IPS-15b (cell line): ENCODE results near the gene IGSF8.
A peak's percentile ranks its signal among the peaks of the same experiment; 100 is the strongest.

Experiments
- H3K27me3 ChIP-seq: one replicate; pipeline ENCODE4 v1.6.1; 2013; ENCODE audit warnings: low read length; ENCODE audit not compliant: control insufficient read depth, insufficient read depth
- H3K36me3 ChIP-seq: one replicate; pipeline ENCODE4 v1.6.1; 2013; ENCODE audit warnings: low read length; ENCODE audit not compliant: control insufficient read depth, insufficient read depth
- H3K4me1 ChIP-seq: one replicate; pipeline ENCODE4 v1.6.1; 2013; ENCODE audit warnings: mild to moderate bottlenecking, low read length; ENCODE audit not compliant: control insufficient read depth, insufficient read depth
- H3K4me3 ChIP-seq: one replicate; pipeline ENCODE4 v1.5.1; 2013; ENCODE audit warnings: low read depth, low read length
- H3K9ac ChIP-seq: one replicate; pipeline ENCODE4 v1.6.1; 2013; ENCODE audit warnings: low read depth, mild to moderate bottlenecking, low read length
- H3K9me3 ChIP-seq: one replicate; pipeline ENCODE4 v1.6.1; 2013; ENCODE audit warnings: mild to moderate bottlenecking, low read length; ENCODE audit not compliant: control insufficient read depth, insufficient read depth

IGSF8 gene

GRCh38 chr1:160080381-160081100 lies 17.9 kb downstream of the IGSF8 start:
- no peaks in the 10 kb centered on the region for H3K36me3 ChIP-seq
- no peak overlapping the region for H3K9ac ChIP-seq
- no peaks in the 10 kb centered on the region for H3K9me3 ChIP-seq
- H3K27me3 ChIP-seq, result peaks cover 56% of the 10 kb centered on the region
- H3K4me3 ChIP-seq, result no peak overlapping the region
- H3K4me1 ChIP-seq, result no peaks in the 10 kb centered on the region

GRCh38 chr1:160079448-160079847 lies 19.0 kb downstream of the IGSF8 start:
- Histone ChIP-seq H3K9me3 (no peaks in the 10 kb centered on the region), H3K4me3 (no peak overlapping the region), H3K4me1 (no peaks in the 10 kb centered on the region), H3K9ac (no peak overlapping the region), H3K27me3 (peaks cover 52% of the 10 kb centered on the region), H3K36me3 (no peaks in the 10 kb centered on the region)

GRCh38 chr1:160078512-160079195 lies 19.8 kb downstream of the IGSF8 start:
- no peaks in the 10 kb centered on the region for H3K9me3 ChIP-seq
- H3K27me3 ChIP-seq, result peaks cover 48% of the 10 kb centered on the region
- H3K9ac ChIP-seq, result no peak overlapping the region
- no peak overlapping the region for H3K4me3 ChIP-seq
- H3K36me3 ChIP-seq, result no peaks in the 10 kb centered on the region
- H3K4me1 ChIP-seq, result no peaks in the 10 kb centered on the region

- H3K36me3 ChIP-seq, result no peaks in the 10 kb centered on the region
- no peak overlapping the region for H3K4me3 ChIP-seq
- H3K9me3 ChIP-seq, result no peaks in the 10 kb centered on the region
- H3K27me3 ChIP-seq, result peaks cover 43% of the 10 kb centered on the region
- H3K9ac ChIP-seq, result no peak overlapping the region
- no peaks in the 10 kb centered on the region for H3K4me1 ChIP-seq
Observed at GRCh38 chr1:160077486-160077885, 20.9 kb downstream of the IGSF8 start.

GRCh38 chr1:160076295-160076694 lies 22.1 kb downstream of the IGSF8 start:
- H3K4me3 ChIP-seq, result no peak overlapping the region
- no peak overlapping the region for H3K9ac ChIP-seq
- no peaks in the 10 kb centered on the region for H3K9me3 ChIP-seq
- peaks cover 42% of the 10 kb centered on the region for H3K27me3 ChIP-seq
- H3K4me1 ChIP-seq, result no peaks in the 10 kb centered on the region
- no peaks in the 10 kb centered on the region for H3K36me3 ChIP-seq

GRCh38 chr1:160075836-160076235 lies 22.6 kb downstream of the IGSF8 start:
- H3K4me1 ChIP-seq, result no peaks in the 10 kb centered on the region

GRCh38 chr1:160074865-160075264 lies 23.6 kb downstream of the IGSF8 start:
- Histone ChIP-seq H3K9me3 (no peaks in the 10 kb centered on the region), H3K4me3 (no peak overlapping the region), H3K4me1 (no peaks in the 10 kb centered on the region), H3K36me3 (no peaks in the 10 kb centered on the region), H3K27me3 (peaks cover 33% of the 10 kb centered on the region), H3K9ac (no peak overlapping the region)

More at GRCh38 chr1:160075836-160076235, 22.6 kb downstream of the IGSF8 start:
- Histone ChIP-seq H3K4me3 (no peak overlapping the region), H3K9ac (no peak overlapping the region), H3K36me3 (no peaks in the 10 kb centered on the region), H3K9me3 (no peaks in the 10 kb centered on the region), H3K27me3 (peaks cover 42% of the 10 kb centered on the region)

GRCh38 chr1:160071289-160071688 lies 27.1 kb downstream of the IGSF8 start:
- Histone ChIP-seq H3K4me3 (no peak overlapping the region), H3K27me3 (peaks cover 52% of the 10 kb centered on the region), H3K4me1 (no peaks in the 10 kb centered on the region)

GRCh38 chr1:160070243-160071163 lies 27.9 kb downstream of the IGSF8 start:
- Histone ChIP-seq H3K9ac (no peak overlapping the region), H3K4me1 (no peaks in the 10 kb centered on the region), H3K36me3 (no peaks in the 10 kb centered on the region), H3K4me3 (peak overlapping the region; percentile 50), H3K27me3 (peaks cover 52% of the 10 kb centered on the region), H3K9me3 (no peaks in the 10 kb centered on the region)

More at GRCh38 chr1:160071289-160071688, 27.1 kb downstream of the IGSF8 start:
- Histone ChIP-seq H3K9me3 (no peaks in the 10 kb centered on the region), H3K36me3 (no peaks in the 10 kb centered on the region), H3K9ac (no peak overlapping the region)

- H3K4me1 ChIP-seq, result no peaks in the 10 kb centered on the region
- no peaks in the 10 kb centered on the region for H3K36me3 ChIP-seq
- peak within 1 kb of the TSS; percentile 60 for H3K4me3 ChIP-seq
- H3K27me3 ChIP-seq, result peaks cover 49% of the 10 kb centered on the region
- no peak within 1 kb of the TSS for H3K9ac ChIP-seq
- no peaks in the 10 kb centered on the region for H3K9me3 ChIP-seq
Observed at GRCh38 chr1:160069460-160070231, 28.8 kb downstream of the IGSF8 start, which contains the start of gene KCNJ10. TSS of gene KCNJ10 (minus strand) at chr1:160070160. CDS start at chr1:160042532, 27,628 bp downstream.

GRCh38 chr1:160068225-160068624 lies 30.2 kb downstream of the IGSF8 start:
- H3K27me3 ChIP-seq, result peaks cover 42% of the 10 kb centered on the region
- no peaks in the 10 kb centered on the region for H3K36me3 ChIP-seq
- no peaks in the 10 kb centered on the region for H3K9me3 ChIP-seq
- no peak overlapping the region for H3K4me3 ChIP-seq
- H3K4me1 ChIP-seq, result no peaks in the 10 kb centered on the region
- no peak overlapping the region for H3K9ac ChIP-seq
